ENCODE results near the gene INTS15.
"Not testable (repeated sequence)": the region's sequence is repeated elsewhere in the genome, so short reads cannot be mapped to it uniquely, and the experiment has no call there.

INTS15 gene

GRCh38 chr7:6618621-6619020 lies 28.8 kb downstream of the INTS15 start:
- no peak for DNase-seq (ENCODE audit: low read depth)

GRCh38 chr7:6619961-6620360 lies 30.1 kb downstream of the INTS15 start:
- DNase-seq (ENCODE audit: low read depth) = no peak

- DNase-seq (ENCODE audit: low read depth) = no peak
Observed at GRCh38 chr7:6621195-6622133, 31.6 kb downstream of the INTS15 start.

- DNase-seq (ENCODE audit: low read depth) = no peak
Observed at GRCh38 chr7:6622134-6622710, 32.4 kb downstream of the INTS15 start.

- DNase-seq (ENCODE audit: low read depth) = no peak
Observed at GRCh38 chr7:6623589-6624245, 33.9 kb downstream of the INTS15 start.

GRCh38 chr7:6624246-6624611 lies 34.4 kb downstream of the INTS15 start:
- DNase-seq (ENCODE audit: low read depth) = no peak

- no peak for DNase-seq (ENCODE audit: low read depth)
Observed at GRCh38 chr7:6628045-6628444, 38.2 kb downstream of the INTS15 start.

- DNase-seq (ENCODE audit: low read depth) = no peak
Observed at GRCh38 chr7:6630007-6630849, 40.4 kb downstream of the INTS15 start.

- DNase-seq (ENCODE audit: low read depth) = no peak
Observed at GRCh38 chr7:6631605-6632004, 41.8 kb downstream of the INTS15 start.

GRCh38 chr7:6634021-6634420 lies 44.2 kb downstream of the INTS15 start:
- DNase-seq (ENCODE audit: low read depth) = no peak

- not testable (repeated sequence) for DNase-seq (ENCODE audit: low read depth)
Observed at GRCh38 chr7:6634971-6635370, 45.1 kb downstream of the INTS15 start.

- peak; percentile 31 for DNase-seq (ENCODE audit: low read depth)
Observed at GRCh38 chr7:6636741-6637543, 47.1 kb downstream of the INTS15 start, which contains the start of gene ZNF316. TSS of gene ZNF316 (plus strand) at chr7:6637318. CDS start at chr7:6642410, 5,092 bp downstream.

- DNase-seq (ENCODE audit: low read depth) = peak; percentile 27
Observed at GRCh38 chr7:6637544-6638229, 47.9 kb downstream of the INTS15 start.

- no peak for DNase-seq (ENCODE audit: low read depth)
Observed at GRCh38 chr7:6639032-6639431, 49.2 kb downstream of the INTS15 start.

- no peak for DNase-seq (ENCODE audit: low read depth)
Observed at GRCh38 chr7:6639627-6640026, 49.8 kb downstream of the INTS15 start.

- no peak for DNase-seq (ENCODE audit: low read depth)
Observed at GRCh38 chr7:6640246-6640721, 50.5 kb downstream of the INTS15 start.

- no peak for DNase-seq (ENCODE audit: low read depth)
Observed at GRCh38 chr7:6641305-6642035, 51.6 kb downstream of the INTS15 start.

GRCh38 chr7:6642239-6642839 lies 52.5 kb downstream of the INTS15 start:
- DNase-seq (ENCODE audit: low read depth) = no peak
